Renal cortex interstitium (tissue), 15 donors: ENCODE results near the gene WBP1. TPM values are rescaled to one million over a fixed set of nuclear protein-coding genes. Genes with fewer than 3 reads are reported as not detected.

Experiments
- DNase-seq, 11 donors: peaks; one replicate each; pipeline ENCODE4 v3.0.0-alpha.2; 2013; ENCODE audit warnings: low read depth in 9 of 11, low spot score in 4 of 11; ENCODE audit errors: extremely low read depth in 1 of 11
- long read RNA-seq, 16 experiments: transcript quantifications; one replicate each; lab custom pipeline, GENCODE V29; 2026
- polyA plus RNA-seq, 3 donors: library from polyadenylated mRNA; unstranded; fragments of 120-200 nt; gene quantifications; one replicate each; pipeline ENCODE4 v1.2.1, GENCODE V29; 2013; ENCODE audit not compliant: insufficient read length in 3 of 3

WBP1 gene
- 100 to 1,000 TPM in 2 of 3 donors, 10 to 100 TPM in 1; 93.7 to 122 (median 117) TPM for polyA plus RNA-seq
- long read RNA-seq, donor 1, transcript WBP1-212 (3 exons, 919 nt) = minor isoform, 7 of 78 reads
- long read RNA-seq, donor 1, transcript WBP1-209 (3 exons, 847 nt) = minor isoform, 8 of 78 reads
- long read RNA-seq, donor 1, transcript WBP1-201 (4 exons, 1,294 nt) = major isoform, 21 of 78 reads
- long read RNA-seq, donor 1, partial matches to known transcripts = 35 of 78 reads
- long read RNA-seq, donor 1, other reads (novel, unspliced or antisense) = 0 of 78 reads
- long read RNA-seq, donor 2, transcript WBP1-209 (3 exons, 847 nt) = minor isoform, 5 of 59 reads
- long read RNA-seq, donor 2, transcript WBP1-212 (3 exons, 919 nt) = minor isoform, 8 of 59 reads
- long read RNA-seq, donor 2, transcript WBP1-201 (4 exons, 1,294 nt) = major isoform, 20 of 59 reads
- long read RNA-seq, donor 2, partial matches to known transcripts = 20 of 59 reads
- long read RNA-seq, donor 2, other reads (novel, unspliced or antisense) = 0 of 59 reads
- long read RNA-seq, donor 3, transcript WBP1-209 (3 exons, 847 nt) = minor isoform, 6 of 88 reads
- long read RNA-seq, donor 3, transcript WBP1-201 (4 exons, 1,294 nt) = major isoform, 31 of 88 reads
- long read RNA-seq, donor 3, transcript WBP1-212 (3 exons, 919 nt) = minor isoform, 11 of 88 reads
- long read RNA-seq, donor 3, transcript WBP1-202 (5 exons, 1,325 nt) = minor isoform, 8 of 88 reads
- long read RNA-seq, donor 3, partial matches to known transcripts = 25 of 88 reads
- long read RNA-seq, donor 3, other reads (novel, unspliced or antisense) = 0 of 88 reads
- long read RNA-seq, donor 4, transcript WBP1-201 (4 exons, 1,294 nt) = major isoform, 38 of 62 reads
- long read RNA-seq, donor 4, transcript WBP1-212 (3 exons, 919 nt) = minor isoform, 6 of 62 reads
- long read RNA-seq, donor 4, partial matches to known transcripts = 8 of 62 reads
- long read RNA-seq, donor 4, other reads (novel, unspliced or antisense) = 0 of 62 reads
- long read RNA-seq, donor 5 = 0 reads
- long read RNA-seq, donor 6, transcript WBP1-212 (3 exons, 919 nt) = minor isoform, 10 of 41 reads
- long read RNA-seq, donor 6, transcript WBP1-201 (4 exons, 1,294 nt) = major isoform, 23 of 41 reads
- long read RNA-seq, donor 6, transcript WBP1-209 (3 exons, 847 nt) = minor isoform, 5 of 41 reads
- long read RNA-seq, donor 6, partial matches to known transcripts = 0 of 41 reads
- long read RNA-seq, donor 6, other reads (novel, unspliced or antisense) = 0 of 41 reads
- long read RNA-seq, donor 7, transcript WBP1-212 (3 exons, 919 nt) = minor isoform, 6 of 58 reads
- long read RNA-seq, donor 7, transcript WBP1-209 (3 exons, 847 nt) = minor isoform, 6 of 58 reads
- long read RNA-seq, donor 7, transcript WBP1-201 (4 exons, 1,294 nt) = major isoform, 32 of 58 reads
- long read RNA-seq, donor 7, partial matches to known transcripts = 9 of 58 reads
- long read RNA-seq, donor 7, other reads (novel, unspliced or antisense) = 0 of 58 reads
- long read RNA-seq, donor 8, transcript WBP1-212 (3 exons, 919 nt) = minor isoform, 11 of 161 reads
- long read RNA-seq, donor 8, transcript WBP1-208 (4 exons, 765 nt) = minor isoform, 6 of 161 reads
- long read RNA-seq, donor 8, transcript WBP1-201 (4 exons, 1,294 nt) = major isoform, 47 of 161 reads
- long read RNA-seq, donor 8, transcript WBP1-209 (3 exons, 847 nt) = minor isoform, 6 of 161 reads
- long read RNA-seq, donor 8, partial matches to known transcripts = 85 of 161 reads
- long read RNA-seq, donor 8, other reads (novel, unspliced or antisense) = 0 of 161 reads
- long read RNA-seq, donor 9, transcript WBP1-209 (3 exons, 847 nt) = minor isoform, 12 of 73 reads
- long read RNA-seq, donor 9, transcript WBP1-212 (3 exons, 919 nt) = minor isoform, 7 of 73 reads
- long read RNA-seq, donor 9, transcript WBP1-201 (4 exons, 1,294 nt) = major isoform, 44 of 73 reads
- long read RNA-seq, donor 9, partial matches to known transcripts = 7 of 73 reads
- long read RNA-seq, donor 9, other reads (novel, unspliced or antisense) = 0 of 73 reads
- long read RNA-seq, donor 10, transcript WBP1-209 (3 exons, 847 nt) = minor isoform, 9 of 91 reads
- long read RNA-seq, donor 10, transcript WBP1-212 (3 exons, 919 nt) = minor isoform, 7 of 91 reads
- long read RNA-seq, donor 10, transcript WBP1-201 (4 exons, 1,294 nt) = major isoform, 35 of 91 reads
- long read RNA-seq, donor 10, transcript WBP1-202 (5 exons, 1,325 nt) = minor isoform, 5 of 91 reads
- long read RNA-seq, donor 10, partial matches to known transcripts = 29 of 91 reads
- long read RNA-seq, donor 10, other reads (novel, unspliced or antisense) = 0 of 91 reads
- long read RNA-seq, donor 11, transcript WBP1-209 (3 exons, 847 nt) = minor isoform, 5 of 45 reads
- long read RNA-seq, donor 11, transcript WBP1-201 (4 exons, 1,294 nt) = major isoform, 24 of 45 reads
- long read RNA-seq, donor 11, partial matches to known transcripts = 6 of 45 reads
- long read RNA-seq, donor 11, other reads (novel, unspliced or antisense) = 0 of 45 reads
- long read RNA-seq, donor 12, transcript WBP1-201 (4 exons, 1,294 nt) = major isoform, 17 of 41 reads
- long read RNA-seq, donor 12, partial matches to known transcripts = 16 of 41 reads
- long read RNA-seq, donor 12, other reads (novel, unspliced or antisense) = 0 of 41 reads
- long read RNA-seq, donor 13, transcript WBP1-202 (5 exons, 1,325 nt) = minor isoform, 7 of 171 reads
- long read RNA-seq, donor 13, transcript WBP1-212 (3 exons, 919 nt) = minor isoform, 11 of 171 reads
- long read RNA-seq, donor 13, transcript WBP1-209 (3 exons, 847 nt) = minor isoform, 13 of 171 reads
- long read RNA-seq, donor 13, transcript WBP1-201 (4 exons, 1,294 nt) = major isoform, 49 of 171 reads
- long read RNA-seq, donor 13, partial matches to known transcripts = 83 of 171 reads
- long read RNA-seq, donor 13, other reads (novel, unspliced or antisense) = 0 of 171 reads
- long read RNA-seq, donor 14, transcript WBP1-209 (3 exons, 847 nt) = minor isoform, 8 of 46 reads
- long read RNA-seq, donor 14, transcript WBP1-201 (4 exons, 1,294 nt) = major isoform, 28 of 46 reads
- long read RNA-seq, donor 14, partial matches to known transcripts = 5 of 46 reads
- long read RNA-seq, donor 14, other reads (novel, unspliced or antisense) = 0 of 46 reads
- long read RNA-seq, donor 15, transcript WBP1-201 (4 exons, 1,294 nt) = major isoform, 16 of 26 reads
- long read RNA-seq, donor 15, partial matches to known transcripts = 0 of 26 reads
- long read RNA-seq, donor 15, other reads (novel, unspliced or antisense) = 0 of 26 reads
- long read RNA-seq, donor 16, transcript WBP1-208 (4 exons, 765 nt) = minor isoform, 14 of 153 reads
- long read RNA-seq, donor 16, transcript WBP1-209 (3 exons, 847 nt) = minor isoform, 10 of 153 reads
- long read RNA-seq, donor 16, transcript WBP1-212 (3 exons, 919 nt) = minor isoform, 19 of 153 reads
- long read RNA-seq, donor 16, transcript WBP1-201 (4 exons, 1,294 nt) = major isoform, 70 of 153 reads
- long read RNA-seq, donor 16, partial matches to known transcripts = 31 of 153 reads
- long read RNA-seq, donor 16, other reads (novel, unspliced or antisense) = 0 of 153 reads

DNA sequence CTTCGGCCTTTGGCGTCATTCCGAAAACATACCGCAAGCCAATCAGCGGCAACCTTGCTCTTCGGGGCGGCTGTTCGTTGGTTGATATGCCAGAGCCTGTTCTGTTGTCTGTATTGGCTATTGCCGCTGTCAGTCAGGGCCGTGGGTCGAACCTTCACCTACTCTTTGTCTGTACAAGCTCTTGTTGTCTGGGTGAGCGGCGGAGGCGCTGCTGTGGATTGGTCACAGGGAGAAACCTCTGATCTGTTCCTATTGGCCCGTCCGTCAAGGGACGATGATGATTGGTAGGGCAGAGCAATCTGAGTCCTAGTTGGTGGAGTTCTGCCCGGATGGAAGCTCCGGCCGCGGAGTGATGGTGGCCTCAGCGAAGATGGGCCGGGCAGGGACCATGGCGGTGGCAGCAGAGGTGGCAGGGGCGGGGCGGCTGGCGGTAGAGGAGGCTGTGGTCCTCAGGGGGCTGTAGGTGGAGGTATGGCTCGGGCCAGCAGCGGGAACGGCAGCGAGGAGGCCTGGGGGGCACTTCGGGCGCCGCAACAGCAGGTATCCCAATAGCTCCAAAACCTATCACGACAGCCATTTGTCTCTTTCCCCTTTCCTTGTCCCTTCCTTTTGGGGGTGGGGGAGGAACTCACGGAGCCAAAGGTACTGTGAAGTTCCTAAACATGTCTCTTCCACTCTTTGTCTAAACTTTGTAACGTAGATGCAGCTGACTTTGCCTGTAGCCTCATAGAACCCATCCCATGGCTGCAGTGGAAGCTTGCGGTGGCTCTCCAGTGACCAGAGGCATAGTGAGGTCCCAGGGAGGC, at the start of gene WBP1:
Gene WBP1, plus strand, starts transcription at position 307 of the 806 bp plus-strand sequence. Its CDS starts 165 bp downstream, at position 472.
- DNase-seq = peak; percentile 100

DNA sequence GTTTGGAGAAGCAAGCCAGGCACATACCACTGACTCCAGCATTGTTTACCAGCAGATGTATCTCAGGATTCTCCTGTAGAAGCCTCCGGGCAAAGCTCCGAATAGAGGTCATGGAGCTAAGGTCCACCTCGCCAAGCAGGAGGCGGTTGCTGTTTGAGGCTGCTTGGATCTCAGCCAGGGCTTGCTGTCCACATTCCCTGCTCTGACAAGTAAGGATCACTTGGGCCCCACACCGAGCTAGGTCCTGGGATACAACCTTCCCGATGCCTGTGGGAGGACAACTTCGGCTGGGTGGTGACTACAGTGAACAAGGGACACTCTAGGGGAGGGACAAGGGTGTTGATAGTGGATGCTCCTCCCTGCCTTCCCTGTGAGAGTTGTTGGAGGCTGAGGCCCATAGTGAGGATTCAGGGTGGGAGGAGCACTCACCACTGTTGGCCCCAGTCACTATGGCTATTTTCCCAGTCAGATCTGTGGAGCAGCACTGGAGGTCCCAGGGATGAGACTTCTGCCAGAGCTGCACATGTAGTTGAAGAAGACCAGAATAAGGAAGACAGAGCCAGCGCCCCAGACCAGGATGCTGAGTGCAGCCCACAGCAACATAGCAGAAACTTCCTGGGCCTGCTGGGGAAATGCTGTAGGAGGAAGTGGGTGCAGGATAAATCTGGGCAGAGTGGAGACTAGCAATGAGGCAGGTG, 45.1 kb upstream of the WBP1 start:
- no peak for DNase-seq

DNA sequence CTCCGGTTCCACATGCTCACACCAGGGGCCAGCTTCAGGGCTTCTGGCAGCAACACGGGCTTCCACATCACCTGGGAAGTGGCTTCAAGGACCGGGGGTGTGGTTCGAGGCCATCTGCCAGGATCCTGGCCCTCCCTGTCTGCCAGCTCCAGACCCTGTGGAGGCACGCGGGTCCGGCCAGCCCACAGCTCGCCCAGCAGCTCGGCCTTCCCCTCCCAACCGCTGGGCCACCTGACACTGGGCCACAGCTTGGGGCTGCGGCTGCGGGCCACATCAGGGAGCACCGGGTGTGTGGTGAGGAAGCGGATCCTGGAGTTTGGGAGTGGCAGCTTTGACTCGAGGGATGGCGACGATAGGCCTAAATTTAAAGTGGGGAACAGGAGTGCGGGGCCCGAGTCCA, 43.8 kb upstream of the WBP1 start:
- no peak for DNase-seq

DNA sequence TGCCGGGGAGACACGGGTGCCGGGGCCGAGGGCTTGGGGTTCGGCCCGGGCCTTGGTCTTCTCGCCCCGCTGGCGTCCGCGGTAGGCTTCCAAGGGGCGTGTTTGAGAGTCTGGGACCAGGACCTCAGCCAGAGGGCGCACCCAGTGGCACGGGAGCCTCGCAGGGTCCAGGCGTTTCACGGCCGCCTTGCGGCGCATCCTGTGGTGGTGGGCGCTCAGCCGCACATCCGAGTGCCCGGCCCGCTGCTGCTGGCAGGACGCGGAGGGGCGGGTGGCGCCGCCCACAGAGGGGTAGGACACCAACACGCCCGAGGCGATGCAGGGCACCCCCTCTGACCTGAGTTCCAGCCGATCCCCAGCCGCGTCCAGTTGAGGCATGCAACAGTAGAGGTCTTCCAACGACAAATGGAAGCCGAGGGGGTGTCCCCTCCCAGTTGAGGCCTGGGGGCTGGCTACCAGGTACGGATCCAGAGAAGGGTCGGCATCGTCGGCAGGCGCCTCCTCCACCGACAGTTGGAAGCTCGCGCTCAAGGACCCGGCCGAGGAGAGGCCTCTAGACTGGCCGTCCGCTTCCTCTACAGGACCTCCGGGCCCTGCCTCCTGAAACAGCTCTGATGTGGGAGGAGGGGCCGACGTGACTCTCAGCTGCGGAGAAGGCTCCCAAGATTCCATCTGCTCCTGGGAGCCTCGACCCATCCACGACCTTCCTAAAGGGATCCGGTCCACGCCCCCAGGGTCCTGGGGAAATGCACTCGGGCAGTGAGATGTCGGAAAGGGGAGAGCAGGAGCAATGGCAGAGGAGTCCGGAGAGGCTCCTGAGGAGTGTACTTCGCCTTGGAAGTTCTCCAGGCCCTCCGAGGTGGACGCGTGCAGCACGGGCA, 43.1 kb upstream of the WBP1 start:
- peak in 4 of 11 donors; percentile 43 to 59 (median 51) for DNase-seq

DNA sequence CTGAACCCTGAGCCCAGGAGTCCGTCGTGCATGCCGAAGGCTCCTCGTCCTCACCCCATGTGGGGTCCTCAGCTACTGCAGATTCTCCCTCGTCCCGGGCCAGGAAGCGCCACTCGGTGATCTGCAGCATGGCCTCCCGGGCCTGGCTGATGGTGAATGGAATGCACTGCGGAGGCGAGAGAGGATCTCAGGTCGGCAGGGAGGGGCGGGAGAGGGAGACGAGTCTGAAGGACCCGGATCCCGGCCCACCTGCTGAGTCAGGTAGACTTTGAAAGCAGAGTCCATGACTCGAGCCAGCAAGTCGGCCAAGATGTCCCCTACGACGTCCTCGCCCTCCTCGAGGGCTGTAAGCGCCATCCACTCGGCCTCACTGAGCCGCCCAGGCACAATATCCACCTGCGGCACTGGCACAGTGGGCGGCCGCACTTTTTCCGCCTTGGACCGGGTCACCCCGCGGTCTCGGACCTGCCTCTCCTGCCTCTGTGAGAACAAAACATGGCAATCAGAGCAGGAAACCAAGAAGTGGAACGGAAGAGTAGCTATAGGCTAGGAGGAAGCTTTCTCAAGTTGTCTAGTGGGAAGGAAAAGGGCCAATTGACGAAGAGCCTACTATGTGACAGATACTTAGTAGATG, 42.4 kb upstream of the WBP1 start:
- DNase-seq = no peak

DNA sequence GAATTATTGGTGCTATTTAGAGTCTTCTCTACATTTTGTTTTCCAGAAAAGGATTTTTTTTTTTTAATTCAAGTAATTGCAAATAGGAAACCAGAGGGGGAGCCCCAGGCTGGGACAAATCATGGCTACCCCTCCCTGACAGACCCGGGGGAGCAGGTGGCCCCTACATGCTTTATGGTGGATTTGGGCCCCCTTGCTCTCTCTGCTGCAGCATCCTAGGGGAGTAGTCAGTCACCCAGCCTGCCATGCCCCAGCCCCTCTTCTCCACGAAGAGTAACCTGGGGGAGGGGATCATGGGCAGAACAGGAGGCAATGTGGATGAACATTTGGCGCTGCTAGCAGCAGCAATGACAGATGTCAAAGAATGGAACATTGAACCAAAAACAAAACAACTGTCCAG, 41.5 kb upstream of the WBP1 start:
- no peak for DNase-seq

DNA sequence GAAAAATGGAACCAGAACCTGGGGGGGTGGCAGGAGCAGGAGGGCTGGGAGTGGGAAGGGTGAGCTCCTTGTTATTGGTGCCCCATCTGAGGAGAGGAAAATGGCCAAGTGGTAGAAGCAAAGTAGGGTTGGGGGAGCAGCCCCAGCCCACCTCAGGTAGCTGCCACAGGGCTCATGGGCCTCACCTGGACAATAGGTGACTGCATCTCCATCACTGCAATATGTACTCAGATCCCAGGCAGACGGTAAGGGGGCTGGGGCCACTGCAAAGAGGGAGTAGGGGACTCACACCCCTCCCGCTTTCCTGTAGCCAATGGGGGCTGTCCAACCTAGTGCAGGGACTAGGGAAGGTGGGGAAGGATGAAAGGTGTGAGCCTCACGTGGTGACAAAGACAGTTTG, 41.0 kb upstream of the WBP1 start:
- DNase-seq = no peak

DNA sequence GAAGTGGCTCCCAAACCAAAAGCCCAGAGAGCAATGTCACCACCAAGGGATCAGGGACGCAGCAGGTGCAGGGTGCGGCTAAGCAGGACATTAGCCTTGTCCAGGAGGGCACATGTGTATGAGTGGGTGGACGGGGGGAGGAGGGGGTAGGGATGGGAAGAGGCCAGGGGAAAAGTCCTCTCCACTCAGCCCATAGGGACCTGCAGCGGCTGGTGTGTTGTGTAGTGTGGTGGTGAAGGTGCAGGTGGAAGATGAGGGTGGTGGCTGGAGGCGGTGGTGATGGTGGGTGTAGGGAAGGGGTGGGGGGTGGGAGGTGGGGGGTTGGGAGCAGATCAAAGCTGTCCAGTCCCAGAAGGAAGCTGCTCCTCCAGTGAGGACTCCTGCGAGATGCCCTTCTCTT, 40.5 kb upstream of the WBP1 start:
- no peak for DNase-seq

DNA sequence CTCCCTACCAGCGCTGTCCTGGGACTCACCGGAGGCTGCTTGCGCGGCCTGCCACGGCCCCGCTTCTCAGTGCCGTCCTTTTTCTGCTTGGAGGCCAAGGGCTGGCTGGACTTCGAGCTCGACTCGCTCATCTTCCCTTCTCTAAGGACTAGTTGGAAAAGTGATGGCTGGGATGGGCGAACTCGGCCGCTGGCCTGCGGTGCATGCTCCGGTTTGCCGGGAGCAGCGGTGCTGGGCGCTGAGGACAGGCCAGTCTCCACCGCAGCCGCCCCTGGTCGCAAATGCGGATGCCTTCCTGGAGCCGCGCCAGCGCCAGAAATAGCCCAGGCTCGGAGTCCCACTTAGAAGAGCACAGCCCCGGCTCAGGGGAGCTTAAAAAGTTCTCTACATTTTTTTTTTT, 39.9 kb upstream of the WBP1 start:
- DNase-seq = no peak

DNA sequence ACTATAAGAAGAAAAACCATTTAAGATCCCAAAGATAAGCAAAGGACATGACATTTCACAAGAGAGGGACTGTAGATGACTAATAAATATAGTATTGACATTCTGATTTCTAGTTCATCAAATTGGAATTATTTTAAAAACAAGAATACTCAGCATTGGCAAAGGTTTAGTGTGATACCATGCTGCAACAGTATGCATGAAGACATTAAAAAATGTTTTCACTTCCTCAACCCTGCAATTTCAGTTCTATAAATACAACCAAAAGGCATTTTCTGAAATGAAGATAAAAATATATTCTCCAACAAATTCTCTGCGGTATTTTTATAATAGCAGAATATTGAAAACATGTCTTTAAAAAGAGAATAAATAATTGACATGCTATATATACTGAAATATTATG, 38.9 kb upstream of the WBP1 start:
- no peak for DNase-seq

DNA sequence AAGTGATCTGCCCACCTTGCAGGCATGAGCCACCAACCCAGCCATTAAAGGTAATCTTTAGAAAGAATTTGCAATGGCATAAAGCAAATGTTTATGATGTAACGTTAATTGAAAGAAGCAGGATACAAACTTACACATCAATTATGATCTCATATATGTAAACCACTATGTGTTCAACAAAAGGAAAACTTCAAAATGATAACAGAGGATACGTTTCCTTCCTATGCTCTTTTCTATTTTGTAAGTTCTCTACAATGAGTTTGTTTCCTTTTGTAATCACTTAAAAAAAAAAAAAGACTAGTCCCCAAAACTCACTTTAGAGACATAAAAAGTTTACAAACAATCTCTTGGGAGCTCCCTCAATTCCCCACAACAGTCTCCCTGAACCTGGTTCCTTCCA, 38.2 kb upstream of the WBP1 start:
- no peak for DNase-seq
